Fibroblast of villous mesenchyme (primary cell): ENCODE data around the gene SIGLEC1. TPM values are rescaled to one million over a fixed set of nuclear protein-coding genes. Genes with fewer than 3 reads are reported as not detected.

Experiments used
- DNase-seq: peaks from one replicate; pipeline ENCODE4 v3.0.0-alpha.2; 2010; ENCODE audit warnings: low read depth
- H3K4me3 ChIP-seq: 2 replicates; pipeline ENCODE4 v1.5.1; 2011; ENCODE audit warnings: low read depth, mild to moderate bottlenecking, low read length
- CTCF ChIP-seq: IDR thresholded peaks from 2 replicates; pipeline ENCODE4 v1.5.1; 2012; ENCODE audit warnings: low read depth, mild to moderate bottlenecking, low read length; ENCODE audit not compliant: insufficient read depth
- total RNA-seq: library from RNA; depleted of rRNA; stranded (reverse); fragments of >200 nt; gene quantifications from 2 replicates; pipeline ENCODE4 v1.2.3, GENCODE V29; 2012

SIGLEC1 gene
- total RNA-seq, 1 donor: not detected

GRCh38 chr20:3755814-3756480, 43.5 kb upstream of the SIGLEC1 start:
- no peak for TF ChIP-seq CTCF
- DNase-seq: no peak
- H3K4me3 ChIP-seq: no peak overlapping the region

- H3K4me3 ChIP-seq: no peak overlapping the region
- TF ChIP-seq CTCF: no peak
- DNase-seq: no peak
These were observed 42.9 kb upstream of the SIGLEC1 start for GRCh38 chr20:3755269-3755668.

- H3K4me3 ChIP-seq: no peak overlapping the region
- DNase-seq: no peak
- TF ChIP-seq CTCF: no peak
These were observed 41.9 kb upstream of the SIGLEC1 start for GRCh38 chr20:3754276-3754630.

GRCh38 chr20:3753501-3754275, 41.3 kb upstream of the SIGLEC1 start:
- no peak for TF ChIP-seq CTCF
- no peak for DNase-seq
- H3K4me3 ChIP-seq: no peak overlapping the region

- peak; percentile 88 for TF ChIP-seq CTCF
- no peak overlapping the region for H3K4me3 ChIP-seq
- peak; percentile 79 for DNase-seq
These were observed 40.7 kb upstream of the SIGLEC1 start for GRCh38 chr20:3753098-3753497.

- peak overlapping the region; percentile 42 for H3K4me3 ChIP-seq
- no peak for TF ChIP-seq CTCF
- DNase-seq: no peak
These were observed 40.0 kb upstream of the SIGLEC1 start for GRCh38 chr20:3752386-3752759.
